GM20000 (cell line): ENCODE measurements around the gene PEX11G.
"Not testable (repeated sequence)": the region's sequence is repeated elsewhere in the genome, so short reads cannot be mapped to it uniquely, and the experiment has no call there.

ENCODE experiments used
- DNase-seq: peaks from one replicate; pipeline ENCODE4 v3.0.0; 2012; ENCODE audit warnings: low spot score
- CTCF ChIP-seq: IDR thresholded peaks from 2 replicates; pipeline ENCODE4 v1.5.1; 2012; ENCODE audit warnings: mild to moderate bottlenecking, control low read depth; ENCODE audit errors: extremely low read depth, missing control alignments

PEX11G gene

DNA sequence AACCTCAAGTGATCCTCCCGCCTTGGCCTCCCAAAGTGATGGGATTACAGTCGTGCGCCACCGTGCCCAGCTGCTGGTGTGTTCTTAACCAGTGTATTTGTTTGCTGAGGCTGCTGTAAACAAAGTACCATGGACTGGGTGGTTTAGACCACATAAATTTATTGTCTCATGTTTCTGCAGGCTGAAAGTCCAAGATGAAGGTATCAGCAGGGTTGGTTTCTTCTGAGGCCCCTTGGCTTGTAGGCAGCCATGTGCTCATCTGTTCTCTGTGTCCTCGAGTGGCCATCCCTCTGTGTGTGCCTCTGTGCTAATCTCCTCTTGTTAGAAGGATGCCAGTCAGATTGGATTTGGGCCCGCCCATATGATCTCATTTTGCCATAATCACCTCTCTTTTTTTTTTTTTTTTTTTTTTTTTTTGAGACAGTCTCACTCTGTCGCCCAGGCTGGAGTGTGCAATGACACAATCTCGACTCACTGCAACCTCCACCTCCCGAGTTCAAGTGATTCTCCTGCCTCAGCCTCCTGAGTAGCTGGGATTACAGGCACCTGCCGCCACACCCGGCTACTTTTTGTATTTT, 31.8 kb downstream of the PEX11G start:
- TF ChIP-seq CTCF = no peak
- no peak for DNase-seq

- DNase-seq = no peak
- no peak for TF ChIP-seq CTCF
Observed at GRCh38 chr19:7455600-7456296, 33.1 kb downstream of the PEX11G start.

- no peak for TF ChIP-seq CTCF
- no peak for DNase-seq
Observed at GRCh38 chr19:7454998-7455397, 33.8 kb downstream of the PEX11G start.

DNA sequence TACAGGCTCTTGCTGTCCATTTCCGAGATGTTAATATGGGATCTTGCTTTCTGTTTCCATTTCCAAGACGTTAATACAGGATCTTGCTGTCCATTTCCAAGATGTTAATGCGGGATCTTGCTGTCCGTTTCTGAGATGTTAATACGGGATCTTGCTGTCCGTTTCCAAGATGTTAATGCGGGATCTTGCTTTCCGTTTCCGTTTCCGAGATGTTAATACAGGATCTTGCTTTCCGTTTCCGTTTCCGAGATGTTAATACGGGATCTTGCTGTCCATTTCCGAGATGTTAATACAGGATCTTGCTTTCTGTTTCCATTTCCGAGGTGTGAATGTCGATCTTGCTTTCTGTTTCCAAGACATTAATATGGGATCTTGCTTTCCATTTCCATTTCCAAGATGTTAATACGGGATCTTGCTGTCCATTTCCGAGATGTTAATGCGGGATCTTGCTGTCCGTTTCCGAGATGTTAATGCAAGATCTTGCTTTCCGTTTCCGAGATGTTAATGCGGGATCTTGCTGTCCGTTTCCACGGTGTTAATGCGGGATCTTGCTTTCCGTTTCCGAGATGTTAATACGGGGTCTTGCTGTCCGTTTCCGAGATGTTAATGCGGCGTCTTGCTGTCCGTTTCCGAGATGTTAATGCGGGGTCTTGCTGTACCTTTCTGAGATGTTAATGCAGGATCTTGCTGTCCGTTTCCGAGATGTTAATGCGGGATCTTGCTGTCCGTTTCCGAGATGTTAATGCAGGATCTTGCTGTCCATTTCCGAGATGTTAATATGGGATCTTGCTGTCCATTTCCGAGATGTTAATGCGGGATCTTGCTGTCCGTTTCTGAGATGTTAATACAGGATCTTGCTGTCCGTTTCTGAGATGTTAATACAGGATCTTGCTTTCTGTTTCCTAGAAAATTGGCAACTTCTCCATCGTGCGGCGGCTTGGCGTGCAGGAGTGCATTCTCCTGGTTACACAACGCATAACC, 38.3 kb downstream of the PEX11G start:
- no peak for DNase-seq

DNA sequence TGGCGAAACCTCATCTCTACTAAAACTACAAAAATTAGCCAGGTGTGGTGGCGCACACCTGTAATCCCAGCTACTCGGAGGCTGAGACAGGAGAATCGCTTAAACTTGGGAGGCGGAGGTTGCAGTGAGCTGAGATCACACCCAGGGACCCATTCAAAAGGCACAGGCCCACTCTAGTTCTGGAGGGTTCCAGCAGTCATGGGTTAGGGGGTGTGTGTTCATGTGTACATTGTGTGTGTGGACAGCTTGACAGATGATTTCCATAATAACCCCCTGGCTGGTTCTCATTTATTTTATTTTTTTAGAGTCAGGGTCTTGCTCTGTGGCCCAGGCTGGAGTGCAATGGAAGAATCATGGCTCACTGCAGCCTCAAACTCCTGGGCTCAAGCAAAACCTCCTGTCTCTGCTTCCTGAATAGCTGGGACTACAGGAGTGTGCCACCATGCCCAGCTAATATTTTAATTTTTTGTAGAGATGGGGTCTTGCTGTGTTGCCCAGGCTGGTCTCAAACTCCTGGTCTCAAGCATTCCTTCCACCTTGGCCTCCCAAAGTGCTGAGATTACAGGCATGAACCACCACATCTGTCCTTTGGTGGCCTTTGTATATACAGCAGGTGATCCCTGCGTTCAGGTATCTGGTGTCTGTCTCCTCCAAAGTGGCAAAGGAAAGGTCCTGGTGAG, 39.3 kb downstream of the PEX11G start:
- not testable (repeated sequence) for DNase-seq

More for the DNA sequence above, 38.3 kb downstream of the PEX11G start:
- TF ChIP-seq CTCF = no peak

DNA sequence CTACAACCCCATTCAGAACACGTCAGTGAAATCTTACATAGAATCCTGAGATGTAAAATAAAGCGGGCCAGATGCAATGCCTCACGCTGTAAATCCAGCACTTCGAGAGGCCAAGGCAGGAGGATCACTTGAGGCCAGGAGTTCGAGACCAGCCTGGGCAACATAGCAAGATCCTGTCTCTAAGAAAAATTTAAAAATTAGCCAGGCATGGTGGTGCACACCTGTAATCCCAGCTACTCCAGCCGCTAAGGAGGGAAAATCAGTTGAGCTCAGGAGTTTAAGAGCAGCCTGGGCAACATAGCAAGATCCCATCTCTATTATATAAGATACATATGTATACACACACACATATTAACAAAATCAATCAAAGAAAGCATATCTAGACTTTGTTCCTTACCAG, 41.2 kb downstream of the PEX11G start:
- no peak for DNase-seq
- TF ChIP-seq CTCF = no peak

GRCh38 chr19:7445104-7445503, 43.7 kb downstream of the PEX11G start:
- no peak for DNase-seq
- no peak for TF ChIP-seq CTCF
